ENCODE data around the gene HSD11B2. TPM values are rescaled to one million over a fixed set of nuclear protein-coding genes. Genes with fewer than 3 reads are reported as not detected.

HSD11B2 gene
- total and polyA plus RNA-seq, 2 experiments from 2014 or later, result 0.93 to 2.3 TPM

DNA sequence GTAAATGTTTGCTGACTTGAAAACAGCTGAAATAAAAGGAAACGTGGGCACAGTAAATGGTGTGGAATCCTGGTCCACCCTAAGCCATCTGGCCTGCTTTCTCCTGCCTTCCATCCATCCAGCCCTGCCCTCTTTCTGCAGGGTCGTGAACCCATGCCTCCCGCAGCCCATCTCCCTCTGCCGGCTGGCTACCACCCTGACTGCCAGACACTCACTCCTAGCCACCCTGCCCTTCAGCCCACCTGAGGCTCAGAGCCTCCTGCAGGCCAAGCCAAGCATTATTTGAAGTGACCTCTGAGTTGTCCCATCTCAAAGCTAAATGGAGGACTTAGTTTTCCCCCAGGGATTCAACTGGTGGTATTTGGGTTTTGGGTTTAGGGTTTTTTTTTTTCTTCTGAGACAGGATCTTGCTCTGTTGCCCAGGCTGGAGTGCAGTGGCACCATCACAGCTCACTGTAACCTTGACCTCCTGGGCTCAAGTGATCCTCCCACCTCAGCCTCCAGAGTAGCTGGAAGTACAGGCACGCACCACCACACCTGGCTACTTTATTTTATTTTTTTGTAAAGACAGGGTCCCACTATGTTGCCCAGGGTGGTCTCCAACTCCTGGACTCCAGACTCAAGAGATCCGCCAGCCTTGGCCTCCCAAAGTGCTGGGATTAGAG, 23.0 kb upstream of the HSD11B2 start:
- no peaks in the 10 kb centered on the region for H4K20me1 ChIP-seq (ENCODE audit: insufficient read depth, poor library complexity, severe bottlenecking)
- no peaks in the 10 kb centered on the region for H3K9me2 ChIP-seq (replicated peaks; ENCODE audit: insufficient read depth)
- peaks cover 16% of the 10 kb centered on the region for H3K4me1 ChIP-seq (ENCODE audit: insufficient read depth)
- no peaks in the 10 kb centered on the region for H3K27me3 ChIP-seq
- H3K9me3 ChIP-seq (ENCODE audit: low read depth), result no peaks in the 10 kb centered on the region
- H2AFZ ChIP-seq, result no peak overlapping the region
- 83% methylated on average over 6 of the region's 6 CpGs for whole genome bisulfite sequencing (ENCODE audit: low lambda C conversion rate, missing lambda C conversion rate)
- H3K79me2 ChIP-seq, result no peaks in the 10 kb centered on the region
- H3K4me3 ChIP-seq, result no peak overlapping the region
- no peaks in the 10 kb centered on the region for H3K36me3 ChIP-seq (replicated peaks; ENCODE audit: insufficient read depth, low read depth)
- TF ChIP-seq, protein P1, sequence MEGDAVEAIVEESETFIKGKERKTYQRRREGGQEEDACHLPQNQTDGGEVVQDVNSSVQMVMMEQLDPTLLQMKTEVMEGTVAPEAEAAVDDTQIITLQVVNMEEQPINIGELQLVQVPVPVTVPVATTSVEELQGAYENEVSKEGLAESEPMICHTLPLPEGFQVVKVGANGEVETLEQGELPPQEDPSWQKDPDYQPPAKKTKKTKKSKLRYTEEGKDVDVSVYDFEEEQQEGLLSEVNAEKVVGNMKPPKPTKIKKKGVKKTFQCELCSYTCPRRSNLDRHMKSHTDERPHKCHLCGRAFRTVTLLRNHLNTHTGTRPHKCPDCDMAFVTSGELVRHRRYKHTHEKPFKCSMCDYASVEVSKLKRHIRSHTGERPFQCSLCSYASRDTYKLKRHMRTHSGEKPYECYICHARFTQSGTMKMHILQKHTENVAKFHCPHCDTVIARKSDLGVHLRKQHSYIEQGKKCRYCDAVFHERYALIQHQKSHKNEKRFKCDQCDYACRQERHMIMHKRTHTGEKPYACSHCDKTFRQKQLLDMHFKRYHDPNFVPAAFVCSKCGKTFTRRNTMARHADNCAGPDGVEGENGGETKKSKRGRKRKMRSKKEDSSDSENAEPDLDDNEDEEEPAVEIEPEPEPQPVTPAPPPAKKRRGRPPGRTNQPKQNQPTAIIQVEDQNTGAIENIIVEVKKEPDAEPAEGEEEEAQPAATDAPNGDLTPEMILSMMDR (IDR thresholded peaks at IDR 0.05; ENCODE audit: poor library complexity), result no peak
- TF ChIP-seq EZH2 (IDR thresholded peaks at IDR 0.05; ENCODE audit: borderline replicate concordance) (no peak), EZH2phosphoT487 (IDR thresholded peaks at IDR 0.05; ENCODE audit: low read depth, severe bottlenecking, unreplicated experiment) (no peak)
- no peak overlapping the region for H3K4me2 ChIP-seq
- no peak overlapping the region for H3K27ac ChIP-seq
- DNase-seq (ENCODE audit: low spot score), result no peak

DNA sequence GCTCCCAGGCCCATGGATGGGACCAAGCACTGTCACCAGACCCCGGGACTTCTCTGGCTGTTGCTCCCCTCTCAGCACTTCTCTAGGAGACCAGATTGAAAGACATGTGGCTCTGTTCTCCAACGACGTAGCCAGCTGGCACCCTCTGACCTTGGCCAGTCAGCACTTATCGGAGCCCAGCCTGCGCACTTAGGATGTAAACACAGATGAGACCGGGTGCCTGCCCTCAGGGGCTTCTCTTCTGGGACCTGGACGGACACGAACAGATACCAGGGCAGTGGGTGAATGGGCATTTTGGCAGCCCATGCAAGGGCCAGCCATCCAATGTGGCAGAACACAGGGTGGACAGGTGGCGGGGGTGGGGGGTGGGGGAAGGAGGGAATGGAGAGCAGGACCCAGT, 21.3 kb upstream of the HSD11B2 start:
- Histone ChIP-seq H3K36me3 (replicated peaks; ENCODE audit: insufficient read depth, low read depth) (no peaks in the 10 kb centered on the region), H3K27me3 (no peaks in the 10 kb centered on the region), H3K9me3 (ENCODE audit: low read depth) (no peaks in the 10 kb centered on the region), H3K4me2 (no peak overlapping the region), H2AFZ (no peak overlapping the region), H3K9me2 (replicated peaks; ENCODE audit: insufficient read depth) (no peaks in the 10 kb centered on the region), H3K4me1 (ENCODE audit: insufficient read depth) (peaks cover 6% of the 10 kb centered on the region), H3K79me2 (no peaks in the 10 kb centered on the region), H3K4me3 (no peak overlapping the region), H4K20me1 (ENCODE audit: insufficient read depth, poor library complexity, severe bottlenecking) (no peaks in the 10 kb centered on the region), H3K27ac (no peak overlapping the region)
- DNase-seq (ENCODE audit: low spot score), result no peak
- WGBS (ENCODE audit: low lambda C conversion rate, missing lambda C conversion rate), result 95% methylated on average over 8 of the region's 9 CpGs
- TF ChIP-seq EZH2 (IDR thresholded peaks at IDR 0.05; ENCODE audit: borderline replicate concordance) (no peak), EZH2phosphoT487 (IDR thresholded peaks at IDR 0.05; ENCODE audit: low read depth, severe bottlenecking, unreplicated experiment) (no peak)
- TF ChIP-seq, protein P1 (IDR thresholded peaks at IDR 0.05; ENCODE audit: poor library complexity), result no peak

DNA sequence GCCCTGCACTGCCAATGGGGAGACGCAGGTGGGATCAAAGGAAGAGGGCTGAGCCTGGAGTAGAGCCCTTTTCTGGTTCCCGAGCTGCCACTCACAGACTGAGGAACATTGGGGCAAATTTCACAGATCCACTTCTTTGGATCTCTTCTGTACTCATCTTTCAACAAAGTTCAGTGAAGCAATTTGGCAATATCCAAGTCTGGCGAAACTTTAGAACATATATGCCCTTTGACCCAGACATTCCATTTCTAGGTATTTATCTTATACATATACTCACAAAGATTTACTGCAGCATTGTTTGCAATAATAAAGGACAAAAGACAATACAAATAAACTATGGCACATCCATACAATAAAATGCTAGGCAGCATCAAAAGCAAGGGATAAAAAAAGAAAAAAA, 19.6 kb upstream of the HSD11B2 start:
- H3K4me3 ChIP-seq, result no peak overlapping the region
- no peak for DNase-seq (ENCODE audit: low spot score)
- 85% methylated on average over 3 of the region's 3 CpGs for WGBS (ENCODE audit: low lambda C conversion rate, missing lambda C conversion rate)
- no peak overlapping the region for H3K27ac ChIP-seq
- peaks cover 9% of the 10 kb centered on the region for H3K4me1 ChIP-seq (ENCODE audit: insufficient read depth)
- no peaks in the 10 kb centered on the region for H3K36me3 ChIP-seq (replicated peaks; ENCODE audit: insufficient read depth, low read depth)
- no peaks in the 10 kb centered on the region for H3K9me3 ChIP-seq (ENCODE audit: low read depth)
- no peaks in the 10 kb centered on the region for H4K20me1 ChIP-seq (ENCODE audit: insufficient read depth, poor library complexity, severe bottlenecking)
- no peaks in the 10 kb centered on the region for H3K27me3 ChIP-seq
- no peak overlapping the region for H3K4me2 ChIP-seq
- H3K9me2 ChIP-seq (replicated peaks; ENCODE audit: insufficient read depth), result no peaks in the 10 kb centered on the region
- H3K79me2 ChIP-seq, result no peaks in the 10 kb centered on the region
- TF ChIP-seq EZH2 (IDR thresholded peaks at IDR 0.05; ENCODE audit: borderline replicate concordance) (no peak), EZH2phosphoT487 (IDR thresholded peaks at IDR 0.05; ENCODE audit: low read depth, severe bottlenecking, unreplicated experiment) (no peak)
- TF ChIP-seq, protein P1 (IDR thresholded peaks at IDR 0.05; ENCODE audit: poor library complexity), result no peak
- no peak overlapping the region for H2AFZ ChIP-seq
